Astrocyte of the cerebellum (primary cell): ENCODE results near the gene HDAC4.

ENCODE experiments used
- DNase-seq: peaks from one replicate; pipeline ENCODE4 v3.0.0-alpha.2; 2011; ENCODE audit warnings: low read depth
- H3K4me3 ChIP-seq: 2 replicates; pipeline ENCODE4 v1.5.1; 2011; ENCODE audit warnings: mild to moderate bottlenecking, low read depth, low read length, moderate library complexity
- CTCF ChIP-seq: IDR thresholded peaks from 2 replicates; pipeline ENCODE4 v1.5.1; 2012; ENCODE audit warnings: low read length, low read depth, moderate library complexity, mild to moderate bottlenecking; ENCODE audit errors: missing control alignments
- in situ Hi-C: cut with HindIII; loops from 2 replicates; pipeline ENCODE4 v1.10.0; 2017; ENCODE audit warnings: low sequenced_read_pairs

HDAC4 gene

GRCh38 chr2:239337877-239338484 lies 62.8 kb downstream of the HDAC4 start:
- in situ Hi-C loops, result no loop called here
- no peak overlapping the region for H3K4me3 ChIP-seq
- TF ChIP-seq CTCF, result no peak
- DNase-seq, result no peak

GRCh38 chr2:239337122-239337876 lies 63.5 kb downstream of the HDAC4 start:
- no peak for DNase-seq
- in situ Hi-C loops, result no loop called here
- no peak for TF ChIP-seq CTCF
- H3K4me3 ChIP-seq, result no peak overlapping the region

GRCh38 chr2:239331560-239331959 lies 69.3 kb downstream of the HDAC4 start:
- in situ Hi-C loops, result no loop called here
- H3K4me3 ChIP-seq, result no peak overlapping the region
- no peak for DNase-seq
- no peak for TF ChIP-seq CTCF

- no peak for TF ChIP-seq CTCF
- DNase-seq, result no peak
- in situ Hi-C loops, result no loop called here
- H3K4me3 ChIP-seq, result no peak overlapping the region
Observed at GRCh38 chr2:239330836-239331235, 70.0 kb downstream of the HDAC4 start.

GRCh38 chr2:239329972-239330572 lies 70.7 kb downstream of the HDAC4 start:
- H3K4me3 ChIP-seq, result no peak overlapping the region
- in situ Hi-C loops, result no loop called here
- TF ChIP-seq CTCF, result no peak
- DNase-seq, result no peak

- no peak for TF ChIP-seq CTCF
- in situ Hi-C loops, result no loop called here
- no peak for DNase-seq
- no peak overlapping the region for H3K4me3 ChIP-seq
Observed at GRCh38 chr2:239329284-239329971, 71.4 kb downstream of the HDAC4 start.
